Natural killer cell (primary cell): ENCODE results near the gene ATAD2B. TPM values are rescaled to one million over a fixed set of nuclear protein-coding genes. Genes with fewer than 3 reads are reported as not detected.

Experiments
- ATAC-seq, 3 donors: fragments of 150-1000 bp in 2 of 3; fragments of 200-7000 bp in 1 of 3; cut with Tn5 transposase; 1 replicate in 1 of 3; 2 replicates in 2 of 3; pipeline ENCODE4 v1.10.0; 2021; ENCODE audit warnings: mild to moderate bottlenecking in 2 of 3, moderate library complexity in 2 of 3
- DNase-seq, 2 donors: peaks; one replicate each; pipeline versions ENCODE4 v3.0.0 to v3.0.0-alpha.2; 2013 to 2021; ENCODE audit warnings: mixed read lengths in 1 of 2
- H3K27ac ChIP-seq: one replicate; pipeline ENCODE4 v1.5.1; 2013; ENCODE audit warnings: mild to moderate bottlenecking, low read length
- H3K27me3 ChIP-seq: one replicate; pipeline ENCODE4 v1.6.1; 2013; ENCODE audit warnings: low read length; ENCODE audit not compliant: control insufficient read depth, insufficient read depth
- H3K36me3 ChIP-seq: one replicate; pipeline ENCODE4 v1.6.1; 2013; ENCODE audit warnings: low read length; ENCODE audit not compliant: control insufficient read depth, insufficient read depth
- H3K4me1 ChIP-seq: one replicate; pipeline ENCODE4 v1.6.1; 2013; ENCODE audit warnings: low read length; ENCODE audit not compliant: control insufficient read depth, insufficient read depth
- H3K4me3 ChIP-seq: one replicate; pipeline ENCODE4 v1.5.1; 2013; ENCODE audit warnings: low read length
- H3K9me3 ChIP-seq: one replicate; pipeline ENCODE4 v1.6.1; 2013; ENCODE audit warnings: low read length; ENCODE audit not compliant: control insufficient read depth, insufficient read depth
- H3K27ac Mint-ChIP-seq, 2 donors: one replicate each; pipeline ENCODE4 v1.8.0; 2022; ENCODE audit warnings: mild to moderate bottlenecking in 2 of 2, mixed read lengths in 2 of 2, moderate library complexity in 1 of 2
- H3K27me3 Mint-ChIP-seq, 2 donors: one replicate each; pipeline ENCODE4 v1.8.0; 2022; ENCODE audit warnings: low read depth in 2 of 2, mixed read lengths in 2 of 2
- H3K36me3 Mint-ChIP-seq: one replicate; pipeline ENCODE4 v1.8.0; 2022; ENCODE audit warnings: mixed read lengths
- H3K4me1 Mint-ChIP-seq, 2 donors: one replicate each; pipeline ENCODE4 v1.8.0; 2022; ENCODE audit warnings: mixed read lengths in 2 of 2
- H3K4me3 Mint-ChIP-seq: one replicate; pipeline ENCODE4 v1.8.0; 2022; ENCODE audit warnings: mild to moderate bottlenecking, moderate library complexity, mixed read lengths
- H3K9me3 Mint-ChIP-seq, 2 donors: one replicate each; pipeline ENCODE4 v1.8.0; 2022; ENCODE audit warnings: mixed read lengths in 2 of 2
- CTCF ChIP-seq: fragments of 200-600 bp; IDR thresholded peaks from one replicate; pipeline ENCODE4 v1.8.0; 2022; ENCODE audit warnings: antibody characterized with exemption
- WGBS: methylation state at CpG from one replicate; pipeline ENCODE4 v1.1.7; 2013; ENCODE audit warnings: missing lambda C conversion rate; ENCODE audit not compliant: insufficient coverage; 5-methylcytosine and 5-hydroxymethylcytosine counted together
- intact Hi-C: fragments of 100-400 bp; cut with micrococcal nuclease; formaldehyde crosslinking; loops from one replicate; pipeline ENCODE4 v1.14.2; 2022
- total RNA-seq, 4 donors: library from RNA; stranded (reverse); fragments of 120-200 nt in 1 of 4; gene quantifications; one replicate each; pipeline versions ENCODE4 v1.2.3 to v1.2.4, GENCODE V29; 2013 to 2022

The ATAD2B gene
- total RNA-seq, 3 donors from 2014 or later (not counting 1 experiment from before 2014, with no cell fraction given) = 71.5 to 85.7 (median 84.0) TPM

- H3K4me3 Mint-ChIP-seq = no peak overlapping the region
- no peak overlapping the region for H3K27ac Mint-ChIP-seq
- no peak for DNase-seq
- no peak for TF ChIP-seq CTCF
- no peaks in the 10 kb centered on the region for H3K27me3 Mint-ChIP-seq
- Histone ChIP-seq H3K27me3 (no peaks in the 10 kb centered on the region), H3K9me3 (no peaks in the 10 kb centered on the region), H3K36me3 (no peaks in the 10 kb centered on the region), H3K4me1 (peaks cover 15% of the 10 kb centered on the region), H3K27ac (no peak overlapping the region), H3K4me3 (no peak overlapping the region)
- WGBS = 98% methylated on average over 5 of the region's 5 CpGs
- intact Hi-C loops = no loop called here
- H3K36me3 Mint-ChIP-seq = no peaks in the 10 kb centered on the region
- ATAC-seq = no peak
- H3K4me1 Mint-ChIP-seq = peaks cover 17 to 26% of the 10 kb centered on the region in 2 donors
- no peaks in the 10 kb centered on the region for H3K9me3 Mint-ChIP-seq
These were observed 226.3 kb downstream of the ATAD2B start for GRCh38 chr2:23700627-23701026.

GRCh38 chr2:23699580-23699925 is 227.4 kb downstream of the ATAD2B start:
- H3K4me3 Mint-ChIP-seq = no peak overlapping the region
- Histone ChIP-seq H3K27me3 (no peaks in the 10 kb centered on the region), H3K4me1 (peaks cover 15% of the 10 kb centered on the region), H3K9me3 (no peaks in the 10 kb centered on the region), H3K36me3 (no peaks in the 10 kb centered on the region), H3K27ac (no peak overlapping the region), H3K4me3 (no peak overlapping the region)
- intact Hi-C loops = no loop called here
- DNase-seq = no peak
- no peak overlapping the region for H3K27ac Mint-ChIP-seq
- H3K36me3 Mint-ChIP-seq = no peaks in the 10 kb centered on the region
- H3K27me3 Mint-ChIP-seq = no peaks in the 10 kb centered on the region
- H3K9me3 Mint-ChIP-seq = no peaks in the 10 kb centered on the region
- 95% methylated on average over 5 of the region's 5 CpGs for WGBS
- TF ChIP-seq CTCF = no peak
- ATAC-seq = no peak
- H3K4me1 Mint-ChIP-seq = peaks cover 17 to 29% of the 10 kb centered on the region in 2 donors

- TF ChIP-seq CTCF = no peak
- Mint-ChIP-seq H3K4me3 (no peak overlapping the region), H3K9me3 (no peaks in the 10 kb centered on the region), H3K27me3 (no peaks in the 10 kb centered on the region), H3K4me1 (peaks cover 17 to 31% of the 10 kb centered on the region in 2 donors), H3K36me3 (no peaks in the 10 kb centered on the region), H3K27ac (no peak overlapping the region)
- 93% methylated on average over 17 of the region's 17 CpGs for WGBS
- no peaks in the 10 kb centered on the region for H3K36me3 ChIP-seq
- no peak for ATAC-seq
- no peaks in the 10 kb centered on the region for H3K27me3 ChIP-seq
- no peaks in the 10 kb centered on the region for H3K9me3 ChIP-seq
- no peak overlapping the region for H3K27ac ChIP-seq
- DNase-seq = no peak
- peaks cover 13% of the 10 kb centered on the region for H3K4me1 ChIP-seq
- no peak overlapping the region for H3K4me3 ChIP-seq
- intact Hi-C loops = no loop called here
These were observed 228.0 kb downstream of the ATAD2B start for GRCh38 chr2:23698721-23699579.

Other genes starting within 250 kb of the ATAD2B start
- 10 to 100 TPM; 14.7 to 18.0 (median 16.2) TPM for gene UBXN2A, start 13.3 kb upstream of the ATAD2B start, total RNA-seq
- 1 to 10 TPM in 1 of 3 donors, under 1 TPM in 1, not detected in 1; 0.93 to 1.1 TPM for gene MFSD2B, start 83.0 kb upstream of the ATAD2B start, total RNA-seq
- gene WDCP, start 120.3 kb upstream of the ATAD2B start, total RNA-seq = 10 to 100 TPM in 2 of 3 donors, 1 to 10 TPM in 1; 2.4 to 11.8 (median 11.2) TPM
- gene FKBP1B, start 122.6 kb upstream of the ATAD2B start, total RNA-seq = 1 to 10 TPM; 1.5 to 3.4 (median 3.3) TPM
- 10 to 100 TPM; 57.2 to 65.1 (median 57.4) TPM for gene SF3B6, start 149.2 kb upstream of the ATAD2B start, total RNA-seq
- 1 to 10 TPM; 1.6 to 2.6 (median 2.0) TPM for gene TP53I3, start 157.7 kb upstream of the ATAD2B start, total RNA-seq
- not detected for gene PFN4, start 196.2 kb upstream of the ATAD2B start, total RNA-seq
- 10 to 100 TPM; 31.4 to 35.9 (median 31.5) TPM for gene FAM228B, start 196.3 kb upstream of the ATAD2B start, total RNA-seq
- under 1 TPM in 2 of 3 donors, not detected in 1; 0.34 to 0.82 TPM for gene FAM228A, start 247.9 kb upstream of the ATAD2B start, total RNA-seq